H9 (cell line): ENCODE measurements around the gene USP47. TPM values are rescaled to one million over a fixed set of nuclear protein-coding genes. Genes with fewer than 3 reads are reported as not detected.

ENCODE experiments used
- DNase-seq: peaks from one replicate; pipeline ENCODE4 v3.0.0-alpha.2; 2017
- H2AFZ ChIP-seq: one replicate; pipeline ENCODE4 v1.6.1; 2013; ENCODE audit warnings: mild to moderate bottlenecking, low read length, control low read depth, moderate library complexity
- H2AK5ac ChIP-seq: 2 replicates; pipeline ENCODE4 v1.6.1; 2013; ENCODE audit warnings: low read length, control low read depth, mixed read lengths; ENCODE audit not compliant: insufficient read length
- H2BK120ac ChIP-seq: one replicate; pipeline ENCODE4 v1.6.1; 2013; ENCODE audit warnings: low read depth, mild to moderate bottlenecking, low read length, control low read depth, inconsistent platforms; ENCODE audit not compliant: poor library complexity, severe bottlenecking
- H2BK12ac ChIP-seq: 2 replicates; pipeline ENCODE4 v1.6.1; 2013; ENCODE audit warnings: low read length, control low read depth, mixed read lengths, low read depth; ENCODE audit not compliant: insufficient read length
- H2BK15ac ChIP-seq: 2 replicates; pipeline ENCODE4 v1.6.1; 2013; ENCODE audit warnings: low read depth, low read length, control low read depth
- H2BK20ac ChIP-seq: one replicate; pipeline ENCODE4 v1.6.1; 2013; ENCODE audit warnings: low read depth, mild to moderate bottlenecking, low read length, control low read depth, inconsistent platforms; ENCODE audit not compliant: poor library complexity, severe bottlenecking
- H2BK5ac ChIP-seq: 2 replicates; pipeline ENCODE4 v1.6.1; 2013; ENCODE audit warnings: low read length, control low read depth, mixed read lengths; ENCODE audit not compliant: insufficient read length
- H3K14ac ChIP-seq: 2 replicates; pipeline ENCODE4 v1.6.1; 2013; ENCODE audit warnings: low read length, control low read depth; ENCODE audit not compliant: insufficient read depth
- H3K18ac ChIP-seq: 2 replicates; pipeline ENCODE4 v1.6.1; 2013; ENCODE audit warnings: low read depth, mild to moderate bottlenecking, mixed read lengths, low read length, control low read depth; ENCODE audit not compliant: insufficient read length
- H3K23ac ChIP-seq: 2 replicates; pipeline ENCODE4 v1.6.1; 2013; ENCODE audit warnings: low read length, control low read depth, mixed read lengths, low read depth; ENCODE audit not compliant: insufficient read length
- H3K23me2 ChIP-seq: 2 replicates; pipeline ENCODE4 v1.6.1; 2013; ENCODE audit warnings: low read depth, mild to moderate bottlenecking, mixed read lengths, low read length, control low read depth; ENCODE audit not compliant: insufficient read length, poor library complexity, severe bottlenecking
- H3K27ac ChIP-seq: 2 replicates; pipeline ENCODE4 v1.5.1; 2013; ENCODE audit warnings: low read length, control low read depth, mixed read lengths, low read depth; ENCODE audit not compliant: insufficient read length
- H3K27me3 ChIP-seq: 2 replicates; pipeline ENCODE4 v1.6.1; 2013; ENCODE audit warnings: low read length, control low read depth, inconsistent platforms; ENCODE audit not compliant: insufficient read depth
- H3K4ac ChIP-seq: 2 replicates; pipeline ENCODE4 v1.6.1; 2013; ENCODE audit warnings: low read depth, mild to moderate bottlenecking, control low read depth, inconsistent platforms, low read length, moderate library complexity
- H3K4me1 ChIP-seq: 2 replicates; pipeline ENCODE4 v1.6.1; 2013; ENCODE audit warnings: low read length, control low read depth, inconsistent platforms; ENCODE audit not compliant: insufficient read depth
- H3K4me2 ChIP-seq: 2 replicates; pipeline ENCODE4 v1.6.1; 2013; ENCODE audit warnings: low read length, control low read depth, mixed read lengths; ENCODE audit not compliant: insufficient read length, insufficient read depth
- H3K56ac ChIP-seq: 2 replicates; pipeline ENCODE4 v1.6.1; 2013; ENCODE audit warnings: low read depth, mild to moderate bottlenecking, mixed read lengths, low read length, control low read depth; ENCODE audit not compliant: insufficient read length
- H3K79me1 ChIP-seq: 2 replicates; pipeline ENCODE4 v1.6.1; 2013; ENCODE audit warnings: low read depth, mild to moderate bottlenecking, moderate library complexity, low read length, control low read depth, inconsistent platforms; ENCODE audit not compliant: insufficient read depth, poor library complexity, severe bottlenecking
- H3K79me2 ChIP-seq: 2 replicates; pipeline ENCODE4 v1.6.1; 2013; ENCODE audit warnings: low read length, control low read depth, inconsistent platforms; ENCODE audit not compliant: insufficient read depth
- H3K9ac ChIP-seq: 2 replicates; pipeline ENCODE4 v1.6.1; 2013; ENCODE audit warnings: low read length, control low read depth, mixed read lengths; ENCODE audit not compliant: insufficient read length; ENCODE audit errors: extremely low read depth
- H3K9me3 ChIP-seq: one replicate; pipeline ENCODE4 v1.6.1; 2013; ENCODE audit warnings: low read depth, low read length, inconsistent platforms; ENCODE audit not compliant: control insufficient read depth
- H3T11ph ChIP-seq: one replicate; pipeline ENCODE4 v1.6.1; 2013; ENCODE audit warnings: mild to moderate bottlenecking, low read length, control low read depth, inconsistent platforms
- H4K20me1 ChIP-seq: one replicate; pipeline ENCODE4 v1.6.1; 2013; ENCODE audit not compliant: control insufficient read depth, insufficient read length, insufficient read depth
- H4K5ac ChIP-seq: 2 replicates; pipeline ENCODE4 v1.6.1; 2013; ENCODE audit warnings: low read depth, mild to moderate bottlenecking, mixed read lengths, low read length, control low read depth; ENCODE audit not compliant: insufficient read length
- H4K8ac ChIP-seq: replicated peaks from 2 replicates; pipeline ENCODE4 v1.6.1; 2013; ENCODE audit warnings: low read length, control low read depth, mixed read lengths, low read depth; ENCODE audit not compliant: insufficient read length
- H4K91ac ChIP-seq: 2 replicates; pipeline ENCODE4 v1.6.1; 2013; ENCODE audit warnings: low read depth, mild to moderate bottlenecking, moderate library complexity, mixed read lengths, low read length, control low read depth; ENCODE audit not compliant: insufficient read length
- H3K27ac Mint-ChIP-seq, 3 experiments: 2 replicates in 2 of 3; 3 replicates in 1 of 3; pipeline ENCODE4 v1.8.0; 2020 to 2021; ENCODE audit warnings: mixed read lengths in 3 of 3, mild to moderate bottlenecking in 1 of 3, moderate library complexity in 1 of 3
- H3K27me3 Mint-ChIP-seq: 2 replicates; pipeline ENCODE4 v1.8.0; 2021; ENCODE audit warnings: low read depth, mild to moderate bottlenecking, moderate library complexity, mixed read lengths
- H3K36me3 Mint-ChIP-seq, 3 experiments: 2 replicates in 2 of 3; 3 replicates in 1 of 3; pipeline ENCODE4 v1.8.0; 2020 to 2021; ENCODE audit warnings: low read depth in 3 of 3, mixed read lengths in 3 of 3; ENCODE audit not compliant: insufficient read depth in 1 of 3
- H3K4me1 Mint-ChIP-seq, 2 experiments: 2 replicates each; pipeline ENCODE4 v1.8.0; 2020; ENCODE audit warnings: mixed read lengths in 2 of 2
- H3K4me3 Mint-ChIP-seq, 2 experiments: 2 replicates in 1 of 2; 3 replicates in 1 of 2; pipeline ENCODE4 v1.8.0; 2020 to 2021; ENCODE audit warnings: mild to moderate bottlenecking in 2 of 2, mixed read lengths in 2 of 2, moderate library complexity in 1 of 2
- H3K9me3 Mint-ChIP-seq, 2 experiments: 2 replicates in 1 of 2; 3 replicates in 1 of 2; pipeline ENCODE4 v1.8.0; 2020; ENCODE audit warnings: mild to moderate bottlenecking in 2 of 2, mixed read lengths in 2 of 2, moderate library complexity in 1 of 2
- CTCF ChIP-seq: fragments of 200-600 bp; sonication (generic); conservative IDR thresholded peaks from 3 replicates; pipeline ENCODE4 v1.8.0; 2021; ENCODE audit warnings: antibody characterized with exemption, mild to moderate bottlenecking
- WGBS: extraction: QIAGEN DNeasy Blood & Tissue Kit; methylation state at CpG from one replicate; pipeline ENCODE4 v1.1.7; 2013; ENCODE audit warnings: missing lambda C conversion rate, low lambda C conversion rate, mixed read lengths; ENCODE audit not compliant: insufficient read length; ENCODE audit errors: extremely low coverage; 5-methylcytosine and 5-hydroxymethylcytosine counted together
- total RNA-seq: library from RNA; stranded (reverse); gene quantifications from 2 replicates; pipeline ENCODE4 v1.2.1, GENCODE V29; 2021

The USP47 gene
- total RNA-seq, 1 experiment from 2014 or later = 26.7 TPM

- no CpG with 5 or more reads among the region's 7 CpGs for WGBS
- Histone ChIP-seq H2BK12ac (no peak overlapping the region), H3K23ac (no peak overlapping the region), H3K14ac (no peak overlapping the region), H4K91ac (no peak overlapping the region), H3K23me2 (no peaks in the 10 kb centered on the region), H2AK5ac (no peak overlapping the region), H4K5ac (no peak overlapping the region), H3K9ac (no peak overlapping the region), H3K27ac (no peak overlapping the region), H3K4me1 (no peaks in the 10 kb centered on the region), H3K9me3 (no peaks in the 10 kb centered on the region), H3T11ph (no peak overlapping the region), H3K18ac (no peak overlapping the region), H2BK5ac (no peak overlapping the region), H3K79me2 (no peaks in the 10 kb centered on the region), H3K56ac (no peak overlapping the region), H3K4me2 (no peak overlapping the region), H4K20me1 (no peaks in the 10 kb centered on the region), H4K8ac (no peak overlapping the region), H2BK20ac (no peak overlapping the region), H2AFZ (no peak overlapping the region), H3K4ac (no peak overlapping the region), H2BK120ac (no peak overlapping the region), H3K79me1 (no peaks in the 10 kb centered on the region), H2BK15ac (no peak overlapping the region), H3K27me3 (no peaks in the 10 kb centered on the region)
- DNase-seq = no peak
- Mint-ChIP-seq H3K36me3 (peaks cover 6 to 30% (median 14%) of the 10 kb centered on the region in 3 experiments; a peak in 6 of 7 replicates), H3K27ac (peak overlapping the region in 1 of 3 experiments; percentile 5; a peak in 1 of 7 replicates), H3K4me1 (no peaks in the 10 kb centered on the region), H3K27me3 (no peaks in the 10 kb centered on the region), H3K4me3 (no peak overlapping the region), H3K9me3 (no peaks in the 10 kb centered on the region)
- TF ChIP-seq CTCF = no peak
Measured at GRCh38 chr11:12001186-12001585, 159.4 kb downstream of the USP47 start.
